ENCODE measurements around the gene SAFB. TPM values are rescaled to one million over a fixed set of nuclear protein-coding genes. Genes with fewer than 3 reads are reported as not detected.

Gene SAFB
- total and polyA plus RNA-seq, 2 of the 13 experiments (the other 11 are each of a cell fraction or from before 2014, with no cell fraction given), result 21.0 to 28.4 TPM

GRCh38 chr19:5686647-5687359 is 63.9 kb downstream of the SAFB start (continued):
- no peak for TF ChIP-seq ZBTB10 (CRISPR knock-in tag; IDR thresholded peaks at IDR 0.05; ENCODE audit: borderline replicate concordance)
- peak; percentile 87; the same call in 1 of the 2 replicates for TF ChIP-seq MEIS1 (CRISPR knock-in tag; IDR thresholded peaks at IDR 0.05; ENCODE audit: borderline replicate concordance)
- TF ChIP-seq ZNF839 (CRISPR knock-in tag; IDR thresholded peaks at IDR 0.05; ENCODE audit: borderline replicate concordance), result no peak
- TF ChIP-seq ZNF543 (CRISPR knock-in tag; IDR thresholded peaks at IDR 0.05), result no peak; the same call in 1 of the 2 replicates
- peak; percentile 83; the same call in 1 of the 2 replicates for TF ChIP-seq ZBED4 (CRISPR knock-in tag; IDR thresholded peaks at IDR 0.05; ENCODE audit: borderline replicate concordance)
- no peak for TF ChIP-seq PTBP1 (IDR thresholded peaks at IDR 0.05; ENCODE audit: low read depth, low read length, poor library complexity, severe bottlenecking)
- TF ChIP-seq GMEB2 (CRISPR knock-in tag; IDR thresholded peaks at IDR 0.05; ENCODE audit: low read depth), result no peak
- TF ChIP-seq ZNF567 (CRISPR knock-in tag; IDR thresholded peaks at IDR 0.05; ENCODE audit: borderline replicate concordance), result no peak
- TF ChIP-seq DRAP1 (CRISPR knock-in tag; IDR thresholded peaks at IDR 0.05), result peak; percentile 8; the same call in 1 of the 2 replicates
- no peak; the same call in 1 of the 2 replicates for TF ChIP-seq RBFOX2 (IDR thresholded peaks at IDR 0.05; ENCODE audit: low read depth, low read length)
- no peak for TF ChIP-seq ISX (CRISPR knock-in tag; conservative IDR thresholded peaks at IDR 0.05)
- TF ChIP-seq ZBTB14 (CRISPR knock-in tag; IDR thresholded peaks at IDR 0.05), result no peak
- 0 out of 2 replicates have a peak, but pooled peaks have one; percentile 22 for TF ChIP-seq MXD4 (CRISPR knock-in tag; IDR thresholded peaks at IDR 0.05)
- no peak for TF ChIP-seq ZNF207 (IDR thresholded peaks at IDR 0.05; ENCODE audit: borderline replicate concordance)
- no peak; the same call in 1 of the 2 replicates for TF ChIP-seq YEATS4 (CRISPR knock-in tag; IDR thresholded peaks at IDR 0.05; ENCODE audit: borderline replicate concordance)
- no peak; the same call in 1 of the 2 replicates for TF ChIP-seq HNF4A (CRISPR knock-in tag; IDR thresholded peaks at IDR 0.05)
